ENCODE data around the gene RCL1. TPM values are rescaled to one million over a fixed set of nuclear protein-coding genes. Genes with fewer than 3 reads are reported as not detected.

RCL1 gene
- total and polyA plus RNA-seq, 2 of the 13 experiments (the other 11 are each of a cell fraction or from before 2014, with no cell fraction given) = 22.3 to 31.6 TPM

DNA sequence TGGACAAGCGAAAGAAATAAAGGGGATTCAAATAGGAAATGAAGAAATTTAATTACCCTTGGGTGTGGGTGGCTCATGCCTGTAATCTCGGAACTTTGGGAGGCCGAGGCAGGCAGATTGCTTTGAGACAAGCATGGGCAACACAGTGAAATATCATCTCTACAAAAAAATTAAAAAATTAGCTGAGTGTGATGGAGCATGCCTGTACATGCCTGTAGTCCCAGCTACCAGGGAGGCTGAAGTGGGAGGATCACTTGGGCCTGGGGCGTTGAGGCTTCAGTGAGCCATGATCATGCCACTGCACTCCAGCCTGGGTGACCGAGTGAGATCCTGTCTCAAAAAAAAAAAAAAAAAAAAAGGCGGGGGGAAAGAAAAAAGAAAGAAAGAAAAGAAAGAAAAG is 4.0 kb upstream of the RCL1 start:
- ChIA-PET POLR2A (no interaction called here), CTCF (ENCODE audit: low intra/inter-chr PET ratio, low total read pairs) (no interaction called here)
- H2AFZ ChIP-seq (ENCODE audit: low read length) = no peak overlapping the region
- H3K79me2 ChIP-seq (ENCODE audit: insufficient read depth, low read length) = peaks cover 5% of the 10 kb centered on the region
- 63% methylated on average over 6 of the region's 6 CpGs for WGBS (ENCODE audit: low lambda C conversion rate)
- no peaks in the 10 kb centered on the region for H3K9me3 ChIP-seq (ENCODE audit: low read length)
- no TSS peak for BruUV-seq (replicated peaks)
- H3K9ac ChIP-seq (ENCODE audit: insufficient read depth, low read depth, low read length) = no peak overlapping the region
- H3K27me3 ChIP-seq (ENCODE audit: control insufficient read depth in 1 of 2, insufficient read depth in 2 of 2, low read length in 2 of 2) = no peaks in the 10 kb centered on the region; a peak in 1 of 5 replicates
- DNase-seq (ENCODE audit: low spot score) (no peak), FAIRE-seq (no peak), ATAC-seq (no peak)
- no peak overlapping the region for H3K27ac ChIP-seq (ENCODE audit: extremely low read length, insufficient read depth, low read length)
- no peak overlapping the region for H3K4me2 ChIP-seq (ENCODE audit: low read depth, low read length)
- H4K20me1 ChIP-seq (ENCODE audit: insufficient read depth, low read length) = no peaks in the 10 kb centered on the region
- no peak overlapping the region for H3K4me3 ChIP-seq (replicated peaks in 1 of 3; ENCODE audit: insufficient read depth in 1 of 3, low read depth in 2 of 3, low read length in 3 of 3)
- peaks cover 12% of the 10 kb centered on the region for H3K4me1 ChIP-seq (ENCODE audit: insufficient read depth, low read length)
- intact Hi-C loops (cut with micrococcal nuclease; ENCODE audit: unreplicated experiment) (no loop called here), in situ Hi-C loops (cut with HindIII; ENCODE audit: extremely low pct_ligation_motif_present, low pct_unique_long_range_greater_than_20kb) (no loop called here)
- no peak for TF ChIP-seq MAF1 (CRISPR knock-in tag; IDR thresholded peaks at IDR 0.05; ENCODE audit: borderline replicate concordance)
- no peak for TF ChIP-seq ZBTB34 (CRISPR knock-in tag; IDR thresholded peaks at IDR 0.05)
- TF ChIP-seq, protein P1, sequence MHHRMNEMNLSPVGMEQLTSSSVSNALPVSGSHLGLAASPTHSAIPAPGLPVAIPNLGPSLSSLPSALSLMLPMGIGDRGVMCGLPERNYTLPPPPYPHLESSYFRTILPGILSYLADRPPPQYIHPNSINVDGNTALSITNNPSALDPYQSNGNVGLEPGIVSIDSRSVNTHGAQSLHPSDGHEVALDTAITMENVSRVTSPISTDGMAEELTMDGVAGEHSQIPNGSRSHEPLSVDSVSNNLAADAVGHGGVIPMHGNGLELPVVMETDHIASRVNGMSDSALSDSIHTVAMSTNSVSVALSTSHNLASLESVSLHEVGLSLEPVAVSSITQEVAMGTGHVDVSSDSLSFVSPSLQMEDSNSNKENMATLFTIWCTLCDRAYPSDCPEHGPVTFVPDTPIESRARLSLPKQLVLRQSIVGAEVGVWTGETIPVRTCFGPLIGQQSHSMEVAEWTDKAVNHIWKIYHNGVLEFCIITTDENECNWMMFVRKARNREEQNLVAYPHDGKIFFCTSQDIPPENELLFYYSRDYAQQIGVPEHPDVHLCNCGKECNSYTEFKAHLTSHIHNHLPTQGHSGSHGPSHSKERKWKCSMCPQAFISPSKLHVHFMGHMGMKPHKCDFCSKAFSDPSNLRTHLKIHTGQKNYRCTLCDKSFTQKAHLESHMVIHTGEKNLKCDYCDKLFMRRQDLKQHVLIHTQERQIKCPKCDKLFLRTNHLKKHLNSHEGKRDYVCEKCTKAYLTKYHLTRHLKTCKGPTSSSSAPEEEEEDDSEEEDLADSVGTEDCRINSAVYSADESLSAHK (CRISPR knock-in tag; IDR thresholded peaks at IDR 0.05; ENCODE audit: borderline replicate concordance) = no peak
- TF ChIP-seq, protein P2, sequence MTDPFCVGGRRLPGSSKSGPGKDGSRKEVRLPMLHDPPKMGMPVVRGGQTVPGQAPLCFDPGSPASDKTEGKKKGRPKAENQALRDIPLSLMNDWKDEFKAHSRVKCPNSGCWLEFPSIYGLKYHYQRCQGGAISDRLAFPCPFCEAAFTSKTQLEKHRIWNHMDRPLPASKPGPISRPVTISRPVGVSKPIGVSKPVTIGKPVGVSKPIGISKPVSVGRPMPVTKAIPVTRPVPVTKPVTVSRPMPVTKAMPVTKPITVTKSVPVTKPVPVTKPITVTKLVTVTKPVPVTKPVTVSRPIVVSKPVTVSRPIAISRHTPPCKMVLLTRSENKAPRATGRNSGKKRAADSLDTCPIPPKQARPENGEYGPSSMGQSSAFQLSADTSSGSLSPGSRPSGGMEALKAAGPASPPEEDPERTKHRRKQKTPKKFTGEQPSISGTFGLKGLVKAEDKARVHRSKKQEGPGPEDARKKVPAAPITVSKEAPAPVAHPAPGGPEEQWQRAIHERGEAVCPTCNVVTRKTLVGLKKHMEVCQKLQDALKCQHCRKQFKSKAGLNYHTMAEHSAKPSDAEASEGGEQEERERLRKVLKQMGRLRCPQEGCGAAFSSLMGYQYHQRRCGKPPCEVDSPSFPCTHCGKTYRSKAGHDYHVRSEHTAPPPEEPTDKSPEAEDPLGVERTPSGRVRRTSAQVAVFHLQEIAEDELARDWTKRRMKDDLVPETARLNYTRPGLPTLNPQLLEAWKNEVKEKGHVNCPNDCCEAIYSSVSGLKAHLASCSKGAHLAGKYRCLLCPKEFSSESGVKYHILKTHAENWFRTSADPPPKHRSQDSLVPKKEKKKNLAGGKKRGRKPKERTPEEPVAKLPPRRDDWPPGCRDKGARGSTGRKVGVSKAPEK (CRISPR knock-in tag; IDR thresholded peaks at IDR 0.05; ENCODE audit: borderline replicate concordance) = no peak
- TF ChIP-seq E2F2 (CRISPR knock-in tag; IDR thresholded peaks at IDR 0.05; ENCODE audit: borderline replicate concordance) = no peak
- no peak for TF ChIP-seq PLSCR1 (CRISPR knock-in tag; IDR thresholded peaks at IDR 0.05; ENCODE audit: borderline replicate concordance)
- TF ChIP-seq ZNF703 (CRISPR knock-in tag; IDR thresholded peaks at IDR 0.05; ENCODE audit: borderline replicate concordance) = no peak
- TF ChIP-seq, protein P3, sequence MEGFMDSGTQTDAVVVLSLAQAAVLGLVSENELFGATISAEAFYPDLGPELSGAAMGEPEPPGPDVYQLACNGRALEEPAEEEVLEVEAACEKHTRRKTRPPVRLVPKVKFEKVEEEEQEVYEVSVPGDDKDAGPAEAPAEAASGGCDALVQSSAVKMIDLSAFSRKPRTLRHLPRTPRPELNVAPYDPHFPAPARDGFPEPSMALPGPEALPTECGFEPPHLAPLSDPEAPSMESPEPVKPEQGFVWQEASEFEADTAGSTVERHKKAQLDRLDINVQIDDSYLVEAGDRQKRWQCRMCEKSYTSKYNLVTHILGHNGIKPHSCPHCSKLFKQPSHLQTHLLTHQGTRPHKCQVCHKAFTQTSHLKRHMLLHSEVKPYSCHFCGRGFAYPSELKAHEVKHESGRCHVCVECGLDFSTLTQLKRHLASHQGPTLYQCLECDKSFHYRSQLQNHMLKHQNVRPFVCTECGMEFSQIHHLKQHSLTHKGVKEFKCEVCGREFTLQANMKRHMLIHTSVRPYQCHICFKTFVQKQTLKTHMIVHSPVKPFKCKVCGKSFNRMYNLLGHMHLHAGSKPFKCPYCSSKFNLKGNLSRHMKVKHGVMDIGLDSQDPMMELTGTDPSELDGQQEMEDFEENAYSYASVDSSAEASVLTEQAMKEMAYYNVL (CRISPR knock-in tag; IDR thresholded peaks at IDR 0.05; ENCODE audit: borderline replicate concordance) = no peak
- TF ChIP-seq RFXANK (CRISPR knock-in tag; IDR thresholded peaks at IDR 0.05) = no peak
- no peak for TF ChIP-seq MBD4 (IDR thresholded peaks at IDR 0.05; ENCODE audit: borderline replicate concordance, low read length)
- H3K36me3 ChIP-seq (replicated peaks in 1 of 2; ENCODE audit: control insufficient read depth in 1 of 2, insufficient read depth in 2 of 2, low read length in 2 of 2) = no peaks in the 10 kb centered on the region

Data from HepG2 (cell line).